Subcutaneous adipose tissue (tissue), 4 donors: Measurements from ENCODE around the gene CEP131. TPM values are rescaled to one million over a fixed set of nuclear protein-coding genes. Genes with fewer than 3 reads are reported as not detected.

Experiments
- CTCF ChIP-seq: fragments of 450-650 bp; IDR thresholded peaks from one replicate; pipeline ENCODE4 v1.5.1; 2016; ENCODE audit warnings: low read depth, mild to moderate bottlenecking, control low read depth, antibody characterized with exemption, moderate library complexity
- total RNA-seq, 4 donors: library from RNA; depleted of rRNA; stranded (reverse); fragments of >200 nt; gene quantifications; one replicate each; pipeline ENCODE4 v1.1.0, GENCODE V29; 2016

Gene CEP131
- total RNA-seq, 4 donors from 2014 or later, result 1.6 to 8.1 (median 5.4) TPM

- TF ChIP-seq CTCF, result no peak
Observed at GRCh38 chr17:81246343-81246670, 23.5 kb upstream of the CEP131 start.

GRCh38 chr17:81245665-81246342 is 23.0 kb upstream of the CEP131 start:
- TF ChIP-seq CTCF, result no peak

- no peak for TF ChIP-seq CTCF
Observed at GRCh38 chr17:81245024-81245664, 22.4 kb upstream of the CEP131 start.

GRCh38 chr17:81244358-81245023 is 21.7 kb upstream of the CEP131 start:
- no peak for TF ChIP-seq CTCF

- no peak for TF ChIP-seq CTCF
Observed at GRCh38 chr17:81243333-81243664, 20.5 kb upstream of the CEP131 start.

GRCh38 chr17:81242421-81243332 is 19.9 kb upstream of the CEP131 start:
- TF ChIP-seq CTCF, result no peak
